ENCODE data around the gene IFT57. TPM values are rescaled to one million over a fixed set of nuclear protein-coding genes. Genes with fewer than 3 reads are reported as not detected.

The IFT57 gene
- total and polyA plus RNA-seq, 2 experiments from 2014 or later: 28.6 to 49.0 TPM

DNA sequence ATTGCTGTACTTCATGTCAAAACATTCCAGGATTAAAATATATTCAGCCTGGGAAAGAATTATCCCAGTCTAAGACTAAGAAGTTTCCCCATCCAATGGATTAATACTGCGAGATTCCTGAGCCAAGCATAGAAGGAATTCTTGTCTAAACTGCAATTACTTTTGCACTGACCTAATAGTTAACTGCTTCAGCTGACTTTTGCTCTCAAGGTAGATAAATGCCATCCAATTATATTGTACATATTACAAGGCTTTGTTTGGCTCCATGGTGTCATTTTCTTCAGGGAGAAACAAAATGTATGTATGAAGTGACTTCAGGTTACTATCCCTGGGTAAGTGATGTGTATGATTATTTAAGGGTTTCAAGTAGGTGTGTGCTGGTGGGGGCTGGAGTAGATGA is 6.1 kb upstream of the IFT57 start:
- 0 out of 3 replicates have a peak, but pooled peaks cover 3% of the 10 kb centered on the region for H3K4me1 Mint-ChIP-seq
- DNase-seq (ENCODE audit: low spot score) (no peak), ATAC-seq (no peak)
- Histone ChIP-seq H3K4me3 (no peak overlapping the region), H3K27ac (ENCODE audit: low read depth) (no peak overlapping the region), H3K36me3 (ENCODE audit: insufficient read depth) (no peaks in the 10 kb centered on the region), H3K4me2 (no peak overlapping the region), H2AFZ (no peak overlapping the region), H4K20me1 (replicated peaks; ENCODE audit: insufficient read depth) (no peaks in the 10 kb centered on the region), H3K79me2 (replicated peaks; ENCODE audit: insufficient read depth) (no peaks in the 10 kb centered on the region), H3F3A (replicated peaks; ENCODE audit: low read depth) (no peaks in the 10 kb centered on the region), H3K27me3 (ENCODE audit: insufficient read depth) (no peaks in the 10 kb centered on the region), H3K9me2 (ENCODE audit: insufficient read depth) (no peaks in the 10 kb centered on the region), H3K4me1 (ENCODE audit: insufficient read depth) (no peaks in the 10 kb centered on the region)
- peaks cover 2% of the 10 kb centered on the region for H3K27me3 Mint-ChIP-seq (ENCODE audit: insufficient read depth, low read depth, poor library complexity)
- H3K4me3 Mint-ChIP-seq: no peak overlapping the region
- H3K36me3 Mint-ChIP-seq (ENCODE audit: low read depth): no peaks in the 10 kb centered on the region
- H3K27ac Mint-ChIP-seq: no peak overlapping the region
- TF ChIP-seq STAT1 (IDR thresholded peaks at IDR 0.05; ENCODE audit: unreplicated experiment) (no peak), CREB1 (CRISPR knock-in tag; IDR thresholded peaks at IDR 0.05; ENCODE audit: low read depth) (no peak), NANOG (IDR thresholded peaks at IDR 0.05; ENCODE audit: borderline replicate concordance) (no peak), POLR2AphosphoS5 (IDR thresholded peaks at IDR 0.05; ENCODE audit: low read depth) (no peak), ZNF114 (CRISPR knock-in tag; IDR thresholded peaks at IDR 0.05) (no peak), ZNF331 (CRISPR knock-in tag; IDR thresholded peaks at IDR 0.05; ENCODE audit: low read depth) (no peak), EZH2 (IDR thresholded peaks at IDR 0.05; ENCODE audit: low read depth, unreplicated experiment) (no peak), JUNB (IDR thresholded peaks at IDR 0.05; ENCODE audit: unreplicated experiment) (no peak), EZH2phosphoT487 (IDR thresholded peaks at IDR 0.05; ENCODE audit: unreplicated experiment) (no peak)
- TF ChIP-seq, protein P1, sequence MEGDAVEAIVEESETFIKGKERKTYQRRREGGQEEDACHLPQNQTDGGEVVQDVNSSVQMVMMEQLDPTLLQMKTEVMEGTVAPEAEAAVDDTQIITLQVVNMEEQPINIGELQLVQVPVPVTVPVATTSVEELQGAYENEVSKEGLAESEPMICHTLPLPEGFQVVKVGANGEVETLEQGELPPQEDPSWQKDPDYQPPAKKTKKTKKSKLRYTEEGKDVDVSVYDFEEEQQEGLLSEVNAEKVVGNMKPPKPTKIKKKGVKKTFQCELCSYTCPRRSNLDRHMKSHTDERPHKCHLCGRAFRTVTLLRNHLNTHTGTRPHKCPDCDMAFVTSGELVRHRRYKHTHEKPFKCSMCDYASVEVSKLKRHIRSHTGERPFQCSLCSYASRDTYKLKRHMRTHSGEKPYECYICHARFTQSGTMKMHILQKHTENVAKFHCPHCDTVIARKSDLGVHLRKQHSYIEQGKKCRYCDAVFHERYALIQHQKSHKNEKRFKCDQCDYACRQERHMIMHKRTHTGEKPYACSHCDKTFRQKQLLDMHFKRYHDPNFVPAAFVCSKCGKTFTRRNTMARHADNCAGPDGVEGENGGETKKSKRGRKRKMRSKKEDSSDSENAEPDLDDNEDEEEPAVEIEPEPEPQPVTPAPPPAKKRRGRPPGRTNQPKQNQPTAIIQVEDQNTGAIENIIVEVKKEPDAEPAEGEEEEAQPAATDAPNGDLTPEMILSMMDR (conservative IDR thresholded peaks at IDR 0.05; ENCODE audit: low read depth in 2 of 2): no peak
- TF ChIP-seq, protein P2, sequence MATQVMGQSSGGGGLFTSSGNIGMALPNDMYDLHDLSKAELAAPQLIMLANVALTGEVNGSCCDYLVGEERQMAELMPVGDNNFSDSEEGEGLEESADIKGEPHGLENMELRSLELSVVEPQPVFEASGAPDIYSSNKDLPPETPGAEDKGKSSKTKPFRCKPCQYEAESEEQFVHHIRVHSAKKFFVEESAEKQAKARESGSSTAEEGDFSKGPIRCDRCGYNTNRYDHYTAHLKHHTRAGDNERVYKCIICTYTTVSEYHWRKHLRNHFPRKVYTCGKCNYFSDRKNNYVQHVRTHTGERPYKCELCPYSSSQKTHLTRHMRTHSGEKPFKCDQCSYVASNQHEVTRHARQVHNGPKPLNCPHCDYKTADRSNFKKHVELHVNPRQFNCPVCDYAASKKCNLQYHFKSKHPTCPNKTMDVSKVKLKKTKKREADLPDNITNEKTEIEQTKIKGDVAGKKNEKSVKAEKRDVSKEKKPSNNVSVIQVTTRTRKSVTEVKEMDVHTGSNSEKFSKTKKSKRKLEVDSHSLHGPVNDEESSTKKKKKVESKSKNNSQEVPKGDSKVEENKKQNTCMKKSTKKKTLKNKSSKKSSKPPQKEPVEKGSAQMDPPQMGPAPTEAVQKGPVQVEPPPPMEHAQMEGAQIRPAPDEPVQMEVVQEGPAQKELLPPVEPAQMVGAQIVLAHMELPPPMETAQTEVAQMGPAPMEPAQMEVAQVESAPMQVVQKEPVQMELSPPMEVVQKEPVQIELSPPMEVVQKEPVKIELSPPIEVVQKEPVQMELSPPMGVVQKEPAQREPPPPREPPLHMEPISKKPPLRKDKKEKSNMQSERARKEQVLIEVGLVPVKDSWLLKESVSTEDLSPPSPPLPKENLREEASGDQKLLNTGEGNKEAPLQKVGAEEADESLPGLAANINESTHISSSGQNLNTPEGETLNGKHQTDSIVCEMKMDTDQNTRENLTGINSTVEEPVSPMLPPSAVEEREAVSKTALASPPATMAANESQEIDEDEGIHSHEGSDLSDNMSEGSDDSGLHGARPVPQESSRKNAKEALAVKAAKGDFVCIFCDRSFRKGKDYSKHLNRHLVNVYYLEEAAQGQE (IDR thresholded peaks at IDR 0.05; ENCODE audit: unreplicated experiment): no peak
- TF ChIP-seq, protein P3, sequence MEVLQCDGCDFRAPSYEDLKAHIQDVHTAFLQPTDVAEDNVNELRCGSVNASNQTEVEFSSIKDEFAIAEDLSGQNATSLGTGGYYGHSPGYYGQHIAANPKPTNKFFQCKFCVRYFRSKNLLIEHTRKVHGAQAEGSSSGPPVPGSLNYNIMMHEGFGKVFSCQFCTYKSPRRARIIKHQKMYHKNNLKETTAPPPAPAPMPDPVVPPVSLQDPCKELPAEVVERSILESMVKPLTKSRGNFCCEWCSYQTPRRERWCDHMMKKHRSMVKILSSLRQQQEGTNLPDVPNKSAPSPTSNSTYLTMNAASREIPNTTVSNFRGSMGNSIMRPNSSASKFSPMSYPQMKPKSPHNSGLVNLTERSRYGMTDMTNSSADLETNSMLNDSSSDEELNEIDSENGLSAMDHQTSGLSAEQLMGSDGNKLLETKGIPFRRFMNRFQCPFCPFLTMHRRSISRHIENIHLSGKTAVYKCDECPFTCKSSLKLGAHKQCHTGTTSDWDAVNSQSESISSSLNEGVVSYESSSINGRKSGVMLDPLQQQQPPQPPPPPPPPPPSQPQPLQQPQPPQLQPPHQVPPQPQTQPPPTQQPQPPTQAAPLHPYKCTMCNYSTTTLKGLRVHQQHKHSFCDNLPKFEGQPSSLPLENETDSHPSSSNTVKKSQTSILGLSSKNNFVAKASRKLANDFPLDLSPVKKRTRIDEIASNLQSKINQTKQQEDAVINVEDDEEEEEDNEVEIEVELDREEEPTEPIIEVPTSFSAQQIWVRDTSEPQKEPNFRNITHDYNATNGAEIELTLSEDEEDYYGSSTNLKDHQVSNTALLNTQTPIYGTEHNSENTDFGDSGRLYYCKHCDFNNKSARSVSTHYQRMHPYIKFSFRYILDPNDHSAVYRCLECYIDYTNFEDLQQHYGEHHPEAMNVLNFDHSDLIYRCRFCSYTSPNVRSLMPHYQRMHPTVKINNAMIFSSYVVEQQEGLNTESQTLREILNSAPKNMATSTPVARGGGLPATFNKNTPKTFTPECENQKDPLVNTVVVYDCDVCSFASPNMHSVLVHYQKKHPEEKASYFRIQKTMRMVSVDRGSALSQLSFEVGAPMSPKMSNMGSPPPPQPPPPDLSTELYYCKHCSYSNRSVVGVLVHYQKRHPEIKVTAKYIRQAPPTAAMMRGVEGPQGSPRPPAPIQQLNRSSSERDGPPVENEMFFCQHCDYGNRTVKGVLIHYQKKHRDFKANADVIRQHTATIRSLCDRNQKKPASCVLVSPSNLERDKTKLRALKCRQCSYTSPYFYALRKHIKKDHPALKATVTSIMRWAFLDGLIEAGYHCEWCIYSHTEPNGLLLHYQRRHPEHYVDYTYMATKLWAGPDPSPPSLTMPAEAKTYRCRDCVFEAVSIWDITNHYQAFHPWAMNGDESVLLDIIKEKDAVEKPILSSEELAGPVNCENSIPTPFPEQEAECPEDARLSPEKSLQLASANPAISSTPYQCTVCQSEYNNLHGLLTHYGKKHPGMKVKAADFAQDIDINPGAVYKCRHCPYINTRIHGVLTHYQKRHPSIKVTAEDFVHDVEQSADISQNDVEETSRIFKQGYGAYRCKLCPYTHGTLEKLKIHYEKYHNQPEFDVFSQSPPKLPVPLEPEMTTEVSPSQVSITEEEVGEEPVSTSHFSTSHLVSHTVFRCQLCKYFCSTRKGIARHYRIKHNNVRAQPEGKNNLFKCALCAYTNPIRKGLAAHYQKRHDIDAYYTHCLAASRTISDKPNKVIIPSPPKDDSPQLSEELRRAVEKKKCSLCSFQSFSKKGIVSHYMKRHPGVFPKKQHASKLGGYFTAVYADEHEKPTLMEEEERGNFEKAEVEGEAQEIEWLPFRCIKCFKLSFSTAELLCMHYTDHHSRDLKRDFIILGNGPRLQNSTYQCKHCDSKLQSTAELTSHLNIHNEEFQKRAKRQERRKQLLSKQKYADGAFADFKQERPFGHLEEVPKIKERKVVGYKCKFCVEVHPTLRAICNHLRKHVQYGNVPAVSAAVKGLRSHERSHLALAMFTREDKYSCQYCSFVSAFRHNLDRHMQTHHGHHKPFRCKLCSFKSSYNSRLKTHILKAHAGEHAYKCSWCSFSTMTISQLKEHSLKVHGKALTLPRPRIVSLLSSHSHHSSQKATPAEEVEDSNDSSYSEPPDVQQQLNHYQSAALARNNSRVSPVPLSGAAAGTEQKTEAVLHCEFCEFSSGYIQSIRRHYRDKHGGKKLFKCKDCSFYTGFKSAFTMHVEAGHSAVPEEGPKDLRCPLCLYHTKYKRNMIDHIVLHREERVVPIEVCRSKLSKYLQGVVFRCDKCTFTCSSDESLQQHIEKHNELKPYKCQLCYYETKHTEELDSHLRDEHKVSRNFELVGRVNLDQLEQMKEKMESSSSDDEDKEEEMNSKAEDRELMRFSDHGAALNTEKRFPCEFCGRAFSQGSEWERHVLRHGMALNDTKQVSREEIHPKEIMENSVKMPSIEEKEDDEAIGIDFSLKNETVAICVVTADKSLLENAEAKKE (CRISPR knock-in tag; IDR thresholded peaks at IDR 0.05): no peak
- TF ChIP-seq, protein P4, sequence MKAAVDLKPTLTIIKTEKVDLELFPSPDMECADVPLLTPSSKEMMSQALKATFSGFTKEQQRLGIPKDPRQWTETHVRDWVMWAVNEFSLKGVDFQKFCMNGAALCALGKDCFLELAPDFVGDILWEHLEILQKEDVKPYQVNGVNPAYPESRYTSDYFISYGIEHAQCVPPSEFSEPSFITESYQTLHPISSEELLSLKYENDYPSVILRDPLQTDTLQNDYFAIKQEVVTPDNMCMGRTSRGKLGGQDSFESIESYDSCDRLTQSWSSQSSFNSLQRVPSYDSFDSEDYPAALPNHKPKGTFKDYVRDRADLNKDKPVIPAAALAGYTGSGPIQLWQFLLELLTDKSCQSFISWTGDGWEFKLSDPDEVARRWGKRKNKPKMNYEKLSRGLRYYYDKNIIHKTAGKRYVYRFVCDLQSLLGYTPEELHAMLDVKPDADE (IDR thresholded peaks at IDR 0.05): no peak
- no peaks in the 10 kb centered on the region for H3K9me3 Mint-ChIP-seq

Data from GM23338 (cell line).